ENCODE data around the gene PXK.

DNA sequence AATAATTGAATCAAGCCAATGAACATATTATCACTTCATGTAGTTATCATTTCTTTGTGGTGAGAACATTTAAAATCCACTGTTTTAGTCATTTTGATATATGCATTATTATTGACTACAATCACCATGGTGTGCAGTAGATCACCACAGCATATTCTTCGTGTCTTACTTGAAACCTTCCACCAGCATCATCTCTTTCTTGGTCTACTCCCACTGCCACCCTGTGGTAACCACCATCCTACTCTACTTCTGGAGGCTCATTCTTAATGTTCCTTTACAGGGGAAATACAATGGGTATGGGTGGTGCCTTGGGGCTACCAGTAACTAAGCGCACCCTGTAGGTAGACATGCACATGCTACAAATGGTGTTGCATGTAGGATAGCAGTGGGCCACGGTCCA is 25.4 kb downstream of the PXK start:
- TF ChIP-seq MAX (IDR thresholded peaks at IDR 0.05; ENCODE audit: low read depth, low read length) (no peak), CTCF (IDR thresholded peaks at IDR 0.05; ENCODE audit: low read depth, low read length) (no peak), POLR2A (IDR thresholded peaks at IDR 0.05; ENCODE audit: extremely low read depth, insufficient read length) (no peak), MYC (IDR thresholded peaks at IDR 0.05; ENCODE audit: low read depth, low read length) (no peak)
